ENCODE data around the gene CNPY2.

- TF ChIP-seq CTCF (conservative IDR thresholded peaks at IDR 0.05), result no peak
- no peak for TF ChIP-seq ZFX (IDR thresholded peaks at IDR 0.05)
These were observed 5.2 kb upstream of the CNPY2 start for GRCh38 chr12:56321027-56321426.
